HG03442 (cell line): ENCODE results near the gene MALL.
"Not testable (repeated sequence)": the region's sequence is repeated elsewhere in the genome, so short reads cannot be mapped to it uniquely, and the experiment has no call there.

ENCODE experiments used
- ATAC-seq: cut with Tn5 transposase; IDR thresholded peaks from one replicate; pipeline ENCODE4 v1.9.1; 2021; ENCODE audit warnings: mild to moderate bottlenecking, moderate library complexity; ENCODE audit not compliant: unreplicated experiment

The MALL gene

GRCh38 chr2:110121052-110121334, 5.4 kb upstream of the MALL start:
- ATAC-seq: no peak

DNA sequence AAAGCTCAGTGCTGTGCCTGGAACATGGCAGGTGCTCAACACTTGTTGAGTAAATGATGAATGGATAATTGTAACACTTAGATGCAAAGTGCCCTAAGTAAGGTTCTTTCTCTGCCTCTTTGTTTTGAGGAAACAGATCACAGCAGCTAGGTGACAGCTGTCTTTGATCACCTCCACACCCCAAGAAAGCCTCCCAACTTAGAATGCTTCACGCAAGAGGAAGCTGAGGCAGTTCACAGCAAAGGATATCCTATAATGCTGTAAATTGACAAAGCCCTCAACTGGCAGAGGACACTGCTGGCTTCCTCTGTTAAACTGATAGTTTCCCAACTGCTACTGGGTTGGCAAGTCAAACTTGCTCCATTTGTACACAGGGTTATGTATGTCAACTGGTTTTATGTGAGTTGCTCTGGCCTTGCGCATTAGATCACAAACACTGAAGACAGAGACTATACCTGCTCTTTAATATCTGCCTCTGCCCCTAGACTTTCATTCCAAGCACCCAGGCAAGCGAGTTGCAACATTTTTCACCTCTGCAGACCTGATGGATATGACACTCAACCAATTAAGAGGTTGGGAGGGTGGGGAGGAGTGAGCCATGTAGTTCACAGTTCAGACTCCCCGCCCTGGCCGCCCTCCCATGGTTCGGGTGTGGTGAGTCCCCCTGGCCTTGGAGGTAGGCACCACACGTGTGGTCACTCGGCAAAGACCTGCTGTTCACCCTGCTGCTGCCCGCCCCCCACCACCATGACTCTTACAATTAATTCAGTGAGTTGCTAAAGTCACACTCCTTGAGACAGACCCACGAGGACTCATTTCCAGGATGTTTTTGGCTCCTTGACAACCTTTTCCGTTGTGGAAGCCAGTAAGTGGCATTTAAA, 4.8 kb upstream of the MALL start:
- no peak for ATAC-seq

DNA sequence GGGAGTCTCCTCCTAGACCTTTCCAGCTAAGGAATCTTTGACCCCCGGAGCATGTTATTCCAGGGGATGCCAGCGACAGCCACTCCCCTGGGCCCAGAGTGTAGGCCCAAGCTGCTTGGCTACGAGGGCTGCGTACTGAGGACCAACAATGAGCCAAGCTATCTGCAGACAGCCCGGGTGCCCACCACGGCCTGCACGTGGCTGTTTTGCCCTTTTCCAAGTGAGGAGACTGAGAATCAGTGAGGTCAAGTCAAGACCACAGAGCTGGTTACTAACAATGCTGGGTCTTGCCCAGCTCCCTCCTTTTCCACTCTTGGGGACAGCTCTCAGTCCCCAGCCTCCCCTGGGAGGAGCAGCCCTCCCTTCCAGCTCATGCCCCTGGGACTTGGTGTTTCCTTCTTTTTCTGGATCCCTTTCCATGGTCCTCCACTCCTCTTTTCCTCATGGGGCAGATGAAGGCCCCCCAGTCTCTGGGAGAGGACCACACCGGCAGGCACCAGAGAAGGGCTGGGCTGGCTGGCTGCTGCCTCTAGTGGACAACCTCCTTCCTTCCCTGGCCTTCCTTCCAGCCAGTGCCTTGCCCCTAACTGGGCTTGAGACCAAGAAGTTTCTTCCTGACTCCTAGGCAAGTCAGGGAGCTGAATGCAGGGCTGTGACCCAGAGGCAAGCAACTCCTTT, 550 bp upstream of the MALL start:
- ATAC-seq: no peak

GRCh38 chr2:110114831-110115255, 779 bp downstream of the MALL start:
- ATAC-seq: no peak

- ATAC-seq: no peak
These were observed 1.5 kb downstream of the MALL start for GRCh38 chr2:110113961-110114591.

- not testable (repeated sequence) for ATAC-seq
These were observed 7.3 kb downstream of the MALL start for GRCh38 chr2:110108291-110108690.

DNA sequence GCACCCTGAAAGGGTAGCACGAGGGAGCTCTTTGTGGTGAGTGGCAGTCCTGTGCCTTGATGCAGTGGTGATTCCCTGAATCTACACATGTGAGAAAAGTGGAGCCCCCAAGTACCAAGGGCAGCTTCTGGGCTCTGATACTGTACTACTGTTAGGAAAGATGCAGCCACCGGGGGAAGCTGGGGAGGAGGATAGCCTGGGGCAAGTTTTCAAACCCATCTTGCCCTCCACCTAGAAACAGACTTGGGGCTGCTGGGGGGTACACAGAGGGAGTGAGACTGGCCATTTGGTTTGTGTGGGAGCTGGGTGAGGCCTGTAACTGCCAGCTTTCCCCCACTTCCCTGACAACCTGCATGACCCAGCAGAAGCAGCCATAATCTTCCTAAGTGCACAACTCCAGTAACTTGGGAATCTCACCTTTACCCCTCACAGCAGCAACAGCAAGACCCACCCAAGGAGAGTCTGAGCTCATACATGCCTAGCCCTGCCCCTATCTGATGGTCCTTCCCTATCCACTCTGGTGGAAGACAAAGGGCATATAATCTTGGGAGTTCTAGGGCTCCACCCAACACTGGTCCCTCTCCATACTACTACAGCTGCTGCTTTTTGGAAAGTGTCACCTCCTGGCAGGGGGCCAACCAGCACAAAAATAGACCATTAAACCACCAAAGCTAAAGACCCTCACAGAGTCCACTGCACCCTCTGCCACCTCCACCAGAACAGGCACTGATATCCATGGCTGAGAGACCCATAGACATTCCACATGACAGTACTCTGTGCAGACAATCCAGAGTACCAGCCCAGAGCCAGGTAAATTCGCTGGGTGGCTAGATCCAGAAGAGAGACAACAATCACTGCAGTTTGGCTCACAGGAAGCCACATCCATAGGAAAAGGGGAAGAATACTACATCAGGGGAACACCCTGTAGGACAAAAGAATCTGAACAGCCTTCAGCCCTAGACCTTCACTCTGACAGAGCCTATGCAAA, 8.2 kb downstream of the MALL start:
- no peak for ATAC-seq

GRCh38 chr2:110106642-110107041, 9.0 kb downstream of the MALL start:
- no peak for ATAC-seq

- ATAC-seq: no peak
These were observed 9.8 kb downstream of the MALL start for GRCh38 chr2:110105608-110106467.

GRCh38 chr2:110105183-110105582, 10.4 kb downstream of the MALL start:
- no peak for ATAC-seq

DNA sequence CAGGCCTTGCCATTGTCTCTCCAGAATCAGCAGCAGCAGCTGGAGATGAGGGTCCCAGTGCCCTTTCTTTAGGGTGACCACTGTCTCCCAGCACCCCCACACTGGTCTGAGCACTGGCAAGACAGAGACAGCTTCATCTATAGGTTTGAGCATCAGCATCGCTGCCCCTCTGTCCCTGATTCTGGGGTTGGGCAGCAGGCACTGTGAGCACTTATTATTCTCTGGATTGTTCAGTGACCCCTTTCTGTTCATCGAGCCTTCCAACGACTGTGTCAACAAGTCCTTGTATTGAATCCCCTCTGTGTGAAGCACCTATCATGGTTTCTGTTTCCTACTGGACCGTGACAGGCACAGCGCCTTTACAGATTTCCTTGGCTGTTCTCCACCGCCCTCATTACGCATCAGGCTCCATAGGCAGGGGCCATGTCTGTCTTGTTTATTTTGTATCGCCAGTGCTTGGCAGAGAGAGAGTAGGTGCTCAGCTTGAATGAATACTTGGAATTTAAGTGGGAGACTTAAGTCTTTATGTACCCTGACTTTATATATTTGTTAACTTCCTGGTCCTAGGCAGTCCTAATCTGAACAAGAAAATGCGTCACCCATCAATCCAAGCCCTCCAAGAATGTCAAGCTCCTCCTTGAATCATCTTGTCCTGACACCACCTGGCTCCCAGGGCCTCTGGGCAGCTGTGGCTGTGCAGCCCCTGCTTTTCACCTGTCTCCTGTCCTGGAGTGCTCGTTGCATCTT, 11.4 kb downstream of the MALL start:
- ATAC-seq: no peak

GRCh38 chr2:110103061-110103961, 12.3 kb downstream of the MALL start:
- no peak for ATAC-seq

GRCh38 chr2:110101901-110102803, 13.5 kb downstream of the MALL start:
- no peak for ATAC-seq

DNA sequence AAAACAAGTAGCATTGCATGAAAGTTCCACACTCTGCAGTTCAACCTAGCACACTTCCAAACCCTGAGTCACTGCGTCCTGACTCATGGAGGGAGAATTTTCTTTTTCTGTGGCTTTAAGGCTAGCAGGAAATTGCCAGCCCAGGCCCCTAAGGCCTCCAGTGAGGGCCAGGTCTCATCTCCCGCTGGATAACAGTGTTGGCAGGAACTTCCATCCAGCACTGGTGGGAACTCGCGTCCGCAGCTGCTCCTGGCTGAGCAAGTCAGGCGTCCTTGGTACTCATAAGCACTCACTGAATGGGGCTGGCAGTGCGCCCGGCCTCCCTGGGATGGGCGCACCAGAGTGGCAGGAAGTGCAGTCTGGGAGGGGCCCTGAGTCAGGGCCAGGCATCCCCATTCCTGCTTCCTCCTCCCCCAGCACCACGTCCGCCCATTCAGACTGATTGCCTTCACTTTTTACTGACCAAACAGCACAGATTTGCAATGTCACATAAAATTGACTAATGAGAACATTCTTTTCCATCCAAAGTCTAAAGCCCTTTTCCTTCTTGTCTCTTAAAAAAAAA, 14.3 kb downstream of the MALL start:
- no peak for ATAC-seq

DNA sequence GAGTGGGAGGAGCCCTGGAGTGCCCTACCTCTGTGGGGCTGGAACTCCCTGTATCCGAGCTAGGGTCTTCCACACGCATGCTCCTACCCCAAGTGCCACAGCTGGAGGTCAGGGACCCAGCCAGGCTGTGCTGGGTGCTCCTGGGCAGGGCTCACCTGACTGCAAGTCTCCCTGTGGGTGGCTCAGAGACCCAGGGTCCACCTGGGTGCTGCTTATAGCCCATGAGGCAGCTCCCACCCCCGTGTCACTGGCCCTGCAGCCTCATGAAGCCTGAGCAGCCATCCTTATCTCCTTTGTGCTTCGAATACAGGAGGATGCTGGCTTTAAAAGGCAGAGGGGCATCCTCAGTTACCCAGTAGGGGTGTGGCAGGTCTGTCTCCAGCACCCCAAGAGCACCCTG, 14.7 kb downstream of the MALL start:
- ATAC-seq: not testable (repeated sequence)

DNA sequence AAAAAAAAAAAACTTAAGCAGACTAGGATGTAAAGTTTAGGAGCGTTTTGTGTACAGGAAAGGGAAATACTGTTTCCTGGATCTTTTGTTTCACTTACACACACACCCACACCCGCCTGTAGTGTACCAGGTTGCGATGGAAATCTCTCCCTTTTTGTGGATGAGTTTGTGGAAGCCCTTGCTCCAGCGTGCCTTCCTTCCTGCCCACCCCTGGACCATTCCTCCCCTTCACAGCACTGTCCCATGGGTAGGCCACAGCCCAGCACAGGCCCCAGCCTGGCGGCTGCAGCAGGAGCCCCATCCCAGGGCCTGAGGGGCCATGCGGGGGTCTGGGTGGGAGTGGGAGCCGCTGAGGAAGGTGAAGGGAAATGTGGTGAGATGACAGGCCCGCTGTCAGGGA, 15.1 kb downstream of the MALL start:
- ATAC-seq: no peak
